Progenitor cell of endocrine pancreas (in vitro differentiated cells): ENCODE results near the gene C11orf97. TPM values are rescaled to one million over a fixed set of nuclear protein-coding genes. Genes with fewer than 3 reads are reported as not detected.

Source experiments
- DNase-seq: peaks from one replicate; pipeline ENCODE4 v3.0.0; 2021; ENCODE audit warnings: low spot score; ENCODE audit not compliant: unreplicated experiment
- H3K27ac Mint-ChIP-seq: 2 replicates; pipeline ENCODE4 v1.8.0; 2021; ENCODE audit warnings: mild to moderate bottlenecking, moderate library complexity, mixed read lengths
- H3K27me3 Mint-ChIP-seq: 2 replicates; pipeline ENCODE4 v1.8.0; 2021; ENCODE audit warnings: mixed read lengths
- H3K36me3 Mint-ChIP-seq: 2 replicates; pipeline ENCODE4 v1.8.0; 2022; ENCODE audit warnings: mixed read lengths; ENCODE audit not compliant: insufficient read depth
- H3K4me1 Mint-ChIP-seq: 2 replicates; pipeline ENCODE4 v1.8.0; 2021; ENCODE audit warnings: low read depth, mixed read lengths
- H3K4me3 Mint-ChIP-seq: 2 replicates; pipeline ENCODE4 v1.8.0; 2021; ENCODE audit warnings: low read depth, mild to moderate bottlenecking, moderate library complexity, mixed read lengths
- H3K9me3 Mint-ChIP-seq: 2 replicates; pipeline ENCODE4 v1.8.0; 2021; ENCODE audit warnings: low read depth, mixed read lengths
- total RNA-seq: library from RNA; stranded (reverse); gene quantifications from 2 replicates; pipeline ENCODE4 v1.2.1, GENCODE V29; 2021
- TF ChIP-seq, protein P1 (sequence below): fragments of 200-600 bp; sonication (generic); IDR thresholded peaks from one replicate; pipeline ENCODE4 v1.5.0; 2021; ENCODE audit warnings: antibody characterized with exemption, mild to moderate bottlenecking; ENCODE audit not compliant: unreplicated experiment

Gene C11orf97
- total RNA-seq, 1 donor from 2014 or later = not detected

DNA sequence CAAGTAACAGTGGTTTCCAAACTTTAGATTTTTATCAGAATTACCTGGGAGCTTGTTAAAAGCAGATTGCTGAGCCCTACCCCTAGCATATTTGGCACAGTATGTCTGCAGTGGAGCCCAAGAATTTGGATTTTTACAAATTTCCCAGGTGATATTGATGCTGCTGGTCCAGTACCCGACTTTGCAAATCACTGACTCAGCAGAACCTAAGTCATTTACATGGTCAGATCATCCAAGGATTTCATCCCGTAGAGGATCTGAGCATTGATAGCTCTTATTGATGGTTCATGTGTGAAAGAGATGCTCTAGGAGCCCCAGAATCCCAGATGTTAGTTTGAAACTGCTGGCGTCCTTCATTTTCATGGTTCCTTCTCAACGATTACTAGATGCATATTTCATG lies 6.0 kb downstream of the C11orf97 start:
- H3K4me1 Mint-ChIP-seq = peaks cover 1% of the 10 kb centered on the region
- H3K27ac Mint-ChIP-seq = no peak overlapping the region
- H3K36me3 Mint-ChIP-seq = no peaks in the 10 kb centered on the region
- DNase-seq = no peak
- TF ChIP-seq, protein P1, sequence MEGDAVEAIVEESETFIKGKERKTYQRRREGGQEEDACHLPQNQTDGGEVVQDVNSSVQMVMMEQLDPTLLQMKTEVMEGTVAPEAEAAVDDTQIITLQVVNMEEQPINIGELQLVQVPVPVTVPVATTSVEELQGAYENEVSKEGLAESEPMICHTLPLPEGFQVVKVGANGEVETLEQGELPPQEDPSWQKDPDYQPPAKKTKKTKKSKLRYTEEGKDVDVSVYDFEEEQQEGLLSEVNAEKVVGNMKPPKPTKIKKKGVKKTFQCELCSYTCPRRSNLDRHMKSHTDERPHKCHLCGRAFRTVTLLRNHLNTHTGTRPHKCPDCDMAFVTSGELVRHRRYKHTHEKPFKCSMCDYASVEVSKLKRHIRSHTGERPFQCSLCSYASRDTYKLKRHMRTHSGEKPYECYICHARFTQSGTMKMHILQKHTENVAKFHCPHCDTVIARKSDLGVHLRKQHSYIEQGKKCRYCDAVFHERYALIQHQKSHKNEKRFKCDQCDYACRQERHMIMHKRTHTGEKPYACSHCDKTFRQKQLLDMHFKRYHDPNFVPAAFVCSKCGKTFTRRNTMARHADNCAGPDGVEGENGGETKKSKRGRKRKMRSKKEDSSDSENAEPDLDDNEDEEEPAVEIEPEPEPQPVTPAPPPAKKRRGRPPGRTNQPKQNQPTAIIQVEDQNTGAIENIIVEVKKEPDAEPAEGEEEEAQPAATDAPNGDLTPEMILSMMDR = no peak
- H3K9me3 Mint-ChIP-seq = no peaks in the 10 kb centered on the region
- H3K4me3 Mint-ChIP-seq = no peak overlapping the region
- peaks cover 23% of the 10 kb centered on the region for H3K27me3 Mint-ChIP-seq

DNA sequence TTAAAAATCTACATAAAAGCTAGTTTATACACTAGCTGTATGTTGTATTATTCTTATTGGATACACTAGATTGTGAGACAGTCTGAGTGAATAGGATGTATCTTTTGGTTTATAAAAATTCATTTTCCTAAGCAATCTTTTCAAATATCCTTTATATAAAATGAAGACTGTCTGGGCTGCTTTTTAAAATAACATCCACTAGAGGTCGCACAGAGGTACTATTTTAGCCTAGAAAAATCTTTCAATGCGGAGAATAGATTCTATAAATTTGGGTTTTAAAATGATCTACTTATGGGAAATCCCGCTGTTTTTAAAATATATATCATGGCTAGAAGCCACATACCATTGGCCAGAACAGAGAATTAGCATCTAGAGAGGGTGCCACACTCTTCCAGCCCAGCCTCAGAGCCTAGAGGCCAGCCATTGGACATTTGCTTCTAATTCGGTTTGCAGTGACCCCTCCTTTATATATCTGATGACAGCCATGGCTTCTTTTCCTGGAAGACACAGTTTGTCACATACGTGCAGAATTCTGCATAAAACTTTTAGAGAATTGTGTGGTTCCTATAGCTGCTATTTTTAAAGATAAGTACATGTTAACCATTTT lies 7.3 kb downstream of the C11orf97 start:
- Mint-ChIP-seq H3K4me1 (peaks cover 1% of the 10 kb centered on the region), H3K36me3 (no peaks in the 10 kb centered on the region), H3K9me3 (no peaks in the 10 kb centered on the region), H3K27me3 (peaks cover 14% of the 10 kb centered on the region), H3K27ac (no peak overlapping the region), H3K4me3 (no peak overlapping the region)
- TF ChIP-seq, protein P1 = peak; percentile 84
- no peak for DNase-seq

DNA sequence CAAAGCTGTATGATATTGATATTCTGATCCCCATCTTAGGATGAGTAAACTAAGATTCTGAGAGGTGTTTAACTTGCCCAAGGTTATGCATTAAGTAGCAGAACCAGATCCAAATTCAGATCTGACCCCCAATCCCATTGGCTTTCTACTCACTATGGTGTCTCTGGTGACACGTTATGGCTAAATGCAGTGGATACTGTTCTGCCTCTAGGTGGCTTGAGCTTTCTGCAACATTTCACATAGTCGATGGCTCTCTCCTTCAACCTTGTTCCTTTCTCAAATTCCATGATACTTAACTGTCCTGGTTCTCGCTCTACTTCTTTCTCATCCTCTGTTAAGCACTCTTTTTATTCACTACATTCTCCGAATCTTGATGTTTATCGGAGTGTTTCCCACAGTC lies 9.4 kb downstream of the C11orf97 start:
- Mint-ChIP-seq H3K4me3 (no peak overlapping the region), H3K27me3 (peaks cover 3% of the 10 kb centered on the region), H3K36me3 (no peaks in the 10 kb centered on the region), H3K27ac (no peak overlapping the region), H3K4me1 (no peaks in the 10 kb centered on the region), H3K9me3 (no peaks in the 10 kb centered on the region)
- TF ChIP-seq, protein P1 = peak; percentile 40
- DNase-seq = no peak

DNA sequence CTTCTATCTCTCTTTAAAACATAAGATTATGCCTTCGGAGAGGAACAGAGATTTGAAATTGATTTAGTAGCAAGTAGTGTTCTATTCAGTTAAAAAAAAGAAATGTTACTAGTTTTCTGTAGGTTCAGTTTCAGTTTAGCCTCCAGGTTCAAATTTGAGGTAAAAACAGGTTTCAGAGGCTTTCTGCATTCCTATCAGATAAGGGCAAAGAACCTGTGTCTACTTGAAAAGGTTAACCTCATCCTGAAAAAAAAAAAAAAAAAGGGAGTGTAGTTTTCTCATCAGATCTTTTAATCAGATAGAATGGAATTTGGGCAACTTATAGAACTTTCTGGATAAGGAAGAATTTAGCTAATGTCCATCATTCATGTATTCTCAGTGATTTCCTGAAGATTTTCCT lies 12.1 kb downstream of the C11orf97 start:
- Mint-ChIP-seq H3K27ac (no peak overlapping the region), H3K36me3 (no peaks in the 10 kb centered on the region), H3K9me3 (no peaks in the 10 kb centered on the region), H3K4me1 (no peaks in the 10 kb centered on the region), H3K27me3 (peaks cover 17% of the 10 kb centered on the region), H3K4me3 (no peak overlapping the region)
- TF ChIP-seq, protein P1 = no peak
- DNase-seq = no peak

DNA sequence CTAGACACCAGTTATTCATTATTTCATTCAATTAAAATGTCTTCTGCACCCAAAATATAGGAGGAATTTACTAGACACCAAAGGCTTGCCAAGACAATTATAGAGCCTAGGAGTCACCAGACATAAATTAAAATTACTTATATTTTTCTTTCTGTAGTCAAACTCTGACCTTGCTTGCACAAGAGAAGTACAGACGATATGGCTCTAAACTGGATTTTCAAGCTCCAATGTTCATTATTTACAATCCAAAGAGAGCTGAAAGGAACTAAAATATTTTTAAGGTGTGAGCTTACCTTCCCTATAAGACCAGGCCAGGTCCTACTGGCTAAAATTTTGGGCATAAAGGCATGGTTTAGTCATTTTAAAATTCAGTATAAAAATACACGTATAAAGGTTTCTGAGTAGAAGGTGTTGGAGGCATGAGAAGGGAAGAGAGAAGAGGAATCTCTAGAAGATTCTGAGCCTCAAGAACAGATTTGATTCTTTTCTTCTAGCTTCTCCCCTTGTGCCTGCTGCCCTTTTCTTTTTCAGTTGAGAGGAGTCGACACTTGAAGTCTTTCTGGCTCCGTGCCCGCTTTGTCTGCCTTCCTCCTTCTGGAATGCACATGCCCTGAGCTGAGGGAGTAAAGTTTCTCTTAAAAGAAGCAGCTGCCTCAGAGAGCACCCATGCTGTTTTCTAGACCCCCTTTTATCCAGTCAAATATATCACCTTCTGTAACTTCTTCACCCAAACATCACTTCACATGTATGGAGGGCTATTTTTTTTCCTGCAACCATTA lies 13.5 kb downstream of the C11orf97 start:
- Mint-ChIP-seq H3K27me3 (peaks cover 17% of the 10 kb centered on the region), H3K4me1 (no peaks in the 10 kb centered on the region)
- TF ChIP-seq, protein P1 = no peak

More for the DNA sequence above, 13.5 kb downstream of the C11orf97 start:
- Mint-ChIP-seq H3K36me3 (no peaks in the 10 kb centered on the region), H3K9me3 (no peaks in the 10 kb centered on the region), H3K4me3 (no peak overlapping the region), H3K27ac (no peak overlapping the region)
- DNase-seq = no peak
